Left lung (tissue), 14 donors: ENCODE measurements around the gene TTC9. TPM values are rescaled to one million over a fixed set of nuclear protein-coding genes. Genes with fewer than 3 reads are reported as not detected.

Experiments
- ATAC-seq: fragments of 200-7000 bp; cut with Tn5 transposase; one replicate; pipeline ENCODE4 v1.9.1; 2020; ENCODE audit warnings: moderate library complexity
- DNase-seq, 4 donors: peaks; one replicate each; pipeline ENCODE4 v3.0.0-alpha.2; 2013 to 2020
- H3K27ac ChIP-seq, 2 donors: fragments of 200-600 bp; sonication (generic) in 1 of 2; one replicate each; pipeline versions ENCODE4 v1.5.0 to v1.8.0; 2020 to 2021
- H3K27me3 ChIP-seq, 2 donors: fragments of 200-600 bp; sonication (generic) in 1 of 2; one replicate each; pipeline versions ENCODE4 v1.5.0 to v1.8.0; 2020 to 2021
- H3K36me3 ChIP-seq, 2 donors: fragments of 200-600 bp; sonication (generic) in 1 of 2; one replicate each; pipeline versions ENCODE4 v1.5.0 to v1.8.0; 2020 to 2021
- H3K4me1 ChIP-seq, 2 donors: fragments of 200-600 bp; one replicate each; pipeline ENCODE4 v1.8.0; 2021
- H3K4me3 ChIP-seq, 2 donors: fragments of 200-600 bp; sonication (generic) in 1 of 2; one replicate each; pipeline versions ENCODE4 v1.5.0 to v1.8.0; 2020 to 2021; ENCODE audit warnings: mild to moderate bottlenecking in 1 of 2
- H3K9me3 ChIP-seq, 2 donors: fragments of 200-600 bp; sonication (generic) in 1 of 2; one replicate each; pipeline versions ENCODE4 v1.5.0 to v1.8.0; 2020 to 2021
- CTCF ChIP-seq, 2 donors: fragments of 200-600 bp; sonication (generic) in 1 of 2; IDR thresholded peaks; one replicate each; pipeline versions ENCODE4 v1.5.0 to v1.8.0; 2021; ENCODE audit warnings: antibody characterized with exemption in 2 of 2
- intact Hi-C, 2 donors: fragments of 100-400 bp; cut with DNase I; formaldehyde crosslinking; loops; one replicate each; pipeline versions ENCODE4 v1.11.2 to v1.14.2; 2022
- long read RNA-seq, 12 donors: library from polyadenylated mRNA in 2 of 12; unstranded in 2 of 12; transcript quantifications; one replicate each; pipeline ENCODE4 v2.0.0 and lab custom pipeline, GENCODE V29; 2019 to 2026
- polyA plus RNA-seq, 6 donors: library from polyadenylated mRNA; unstranded; fragments of 120-200 nt; gene quantifications; one replicate each; pipeline ENCODE4 v1.2.1, GENCODE V29; 2013; ENCODE audit not compliant: insufficient read length in 6 of 6
- total RNA-seq, 2 donors: library from RNA; stranded (reverse); fragmentation: NEBNext Ultra II Directional; extraction: Animal tissue kit (Norgen Biotek cat#: 25700); gene quantifications; one replicate each; pipeline ENCODE4 v1.2.1, GENCODE V29; 2021
- donor health status: DM: no; HTN: yes; CAD: no.
- donor health status: DM: no; HTN: no; CAD: no.

TTC9 gene
- total RNA-seq (1 to 10 TPM; 4.8 to 9.2 TPM), polyA plus RNA-seq (10 to 100 TPM in 1 of 6 donors, 1 to 10 TPM in 5; 8.9 to 10.4 (median 9.7) TPM)
- long read RNA-seq, donor 1, full-length matches to known transcripts: 11 of 16 reads
- long read RNA-seq, donor 1, partial matches to known transcripts: 5 of 16 reads
- long read RNA-seq, donor 1, other reads (novel, unspliced or antisense): 0 of 16 reads
- long read RNA-seq, donor 2, full-length matches to known transcripts: 8 of 24 reads
- long read RNA-seq, donor 2, partial matches to known transcripts: 16 of 24 reads
- long read RNA-seq, donor 2, other reads (novel, unspliced or antisense): 0 of 24 reads
- long read RNA-seq, donor 3, full-length matches to known transcripts: 5 of 5 reads
- long read RNA-seq, donor 3, partial matches to known transcripts: 0 of 5 reads
- long read RNA-seq, donor 3, other reads (novel, unspliced or antisense): 0 of 5 reads
- long read RNA-seq, donor 4: 0 reads
- long read RNA-seq, donor 5, full-length matches to known transcripts: 10 of 17 reads
- long read RNA-seq, donor 5, partial matches to known transcripts: 7 of 17 reads
- long read RNA-seq, donor 5, other reads (novel, unspliced or antisense): 0 of 17 reads
- long read RNA-seq, donor 6, full-length matches to known transcripts: 6 of 6 reads
- long read RNA-seq, donor 6, partial matches to known transcripts: 0 of 6 reads
- long read RNA-seq, donor 6, other reads (novel, unspliced or antisense): 0 of 6 reads
- long read RNA-seq, donor 7, full-length matches to known transcripts: 4 of 4 reads
- long read RNA-seq, donor 7, partial matches to known transcripts: 0 of 4 reads
- long read RNA-seq, donor 7, other reads (novel, unspliced or antisense): 0 of 4 reads
- long read RNA-seq, donor 8, full-length matches to known transcripts: 8 of 8 reads
- long read RNA-seq, donor 8, partial matches to known transcripts: 0 of 8 reads
- long read RNA-seq, donor 8, other reads (novel, unspliced or antisense): 0 of 8 reads
- long read RNA-seq, donor 9: 0 reads
- long read RNA-seq, donor 10: 0 reads
- long read RNA-seq, donor 11: 0 reads
- long read RNA-seq, donor 12, full-length matches to known transcripts: 3 of 3 reads
- long read RNA-seq, donor 12, partial matches to known transcripts: 0 of 3 reads
- long read RNA-seq, donor 12, other reads (novel, unspliced or antisense): 0 of 3 reads

- H3K36me3 ChIP-seq: no peaks in the 10 kb centered on the region
- H3K9me3 ChIP-seq: no peaks in the 10 kb centered on the region
- H3K27ac ChIP-seq: peak within 1 kb of the TSS in 1 of 2 donors; percentile 37
- intact Hi-C loops: no loop called here
- ATAC-seq (peak; percentile 78), DNase-seq (peak in 2 of 4 donors; percentile 24 to 89)
- peak within 1 kb of the TSS; percentile 56 to 65 for H3K4me3 ChIP-seq
- TF ChIP-seq CTCF (IDR thresholded peaks at IDR 0.05): no peak
- H3K27me3 ChIP-seq: peaks cover 9 to 53% of the 10 kb centered on the region in 2 donors
- H3K4me1 ChIP-seq: peaks cover 3 to 20% of the 10 kb centered on the region in 2 donors
Measured at GRCh38 chr14:70641548-70642302, at the start of gene TTC9. TSS of gene TTC9 (plus strand) at chr14:70641916. CDS start at chr14:70642130, 214 bp downstream.

DNA sequence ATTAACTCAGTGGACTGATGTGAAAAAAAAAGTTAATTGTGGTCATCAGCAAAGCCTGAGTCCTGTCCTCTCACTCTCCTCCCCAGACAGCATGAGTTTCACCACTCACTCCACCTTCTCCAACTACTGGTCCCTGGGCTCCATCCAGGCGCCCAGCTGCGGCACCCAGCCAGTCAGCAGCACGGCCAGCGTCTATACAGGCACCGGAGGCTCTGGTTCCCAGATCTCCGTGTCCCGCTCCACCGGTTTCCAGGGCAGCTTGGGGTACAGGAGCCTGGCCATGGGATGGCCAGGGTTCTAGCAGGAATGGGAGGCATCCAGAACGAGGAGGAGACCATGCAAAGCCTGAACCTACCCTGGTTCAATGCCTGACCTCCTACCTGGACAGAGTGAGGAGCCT is 47.3 kb upstream of the TTC9 start:
- Histone ChIP-seq H3K27me3 (no peaks in the 10 kb centered on the region), H3K4me1 (peaks cover 2 to 9% of the 10 kb centered on the region in 2 donors), H3K27ac (no peak overlapping the region), H3K9me3 (no peaks in the 10 kb centered on the region), H3K4me3 (no peak overlapping the region), H3K36me3 (peaks cover 3 to 72% of the 10 kb centered on the region in 2 donors)
- peak in 1 of 4 donors; percentile 34 for DNase-seq
- ATAC-seq: no peak
- intact Hi-C loops: no loop called here
- TF ChIP-seq CTCF (IDR thresholded peaks at IDR 0.05): no peak

GRCh38 chr14:70595443-70596185 is 46.1 kb upstream of the TTC9 start:
- ATAC-seq: no peak
- intact Hi-C loops: no loop called here

More at GRCh38 chr14:70595443-70596185, 46.1 kb upstream of the TTC9 start:
- no peak for TF ChIP-seq CTCF (IDR thresholded peaks at IDR 0.05)
- Histone ChIP-seq H3K4me3 (no peak overlapping the region), H3K9me3 (no peaks in the 10 kb centered on the region), H3K27me3 (no peaks in the 10 kb centered on the region), H3K27ac (no peak overlapping the region), H3K36me3 (peaks cover 3 to 62% of the 10 kb centered on the region in 2 donors), H3K4me1 (peaks cover 8 to 15% of the 10 kb centered on the region in 2 donors)
- DNase-seq: no peak
